ENCODE measurements around the gene IFI16.

DNA sequence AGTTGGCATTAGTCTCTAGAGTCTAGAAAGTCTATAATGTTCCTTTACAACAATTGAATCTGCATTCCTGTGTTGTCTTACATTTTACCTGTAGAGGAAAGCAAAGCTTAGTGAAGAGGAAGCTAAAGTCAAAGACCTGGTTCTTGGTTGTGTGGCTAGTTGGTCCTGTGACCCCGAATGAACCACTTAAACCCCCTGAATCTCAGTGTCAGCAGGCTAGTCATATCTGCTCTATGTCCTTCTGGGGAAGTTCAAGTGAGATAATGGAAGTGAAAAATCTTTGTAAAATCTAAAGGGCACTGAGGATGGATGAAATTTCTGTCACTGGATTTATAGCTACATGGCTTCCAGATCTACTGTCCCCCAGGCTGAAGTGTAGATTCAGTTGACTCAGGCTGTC is 90.9 kb downstream of the IFI16 start:
- TF ChIP-seq CTCF (conservative IDR thresholded peaks at IDR 0.05; ENCODE audit: low read length), result no peak
- no peak for TF ChIP-seq EZH2phosphoT487 (IDR thresholded peaks at IDR 0.05; ENCODE audit: borderline replicate concordance, low read depth, low read length)

Data from OCI-LY7 (cell line).